Skin of body (tissue), 2 donors: ENCODE data around the gene SNAI1. TPM values are rescaled to one million over a fixed set of nuclear protein-coding genes. Genes with fewer than 3 reads are reported as not detected.
A peak's percentile ranks its signal among the peaks of the same experiment; 100 is the strongest.

Experiments used
- DNase-seq: peaks from one replicate; lab custom pipeline; 2025; lab: John Stamatoyannopoulos, UW
- total RNA-seq: library from RNA; depleted of rRNA; stranded (reverse); fragments of >200 nt; gene quantifications from one replicate; pipeline ENCODE4 v1.2.3, GENCODE V29; 2014

Gene SNAI1
- total RNA-seq, 1 donor from 2014 or later: 0.59 TPM

DNA sequence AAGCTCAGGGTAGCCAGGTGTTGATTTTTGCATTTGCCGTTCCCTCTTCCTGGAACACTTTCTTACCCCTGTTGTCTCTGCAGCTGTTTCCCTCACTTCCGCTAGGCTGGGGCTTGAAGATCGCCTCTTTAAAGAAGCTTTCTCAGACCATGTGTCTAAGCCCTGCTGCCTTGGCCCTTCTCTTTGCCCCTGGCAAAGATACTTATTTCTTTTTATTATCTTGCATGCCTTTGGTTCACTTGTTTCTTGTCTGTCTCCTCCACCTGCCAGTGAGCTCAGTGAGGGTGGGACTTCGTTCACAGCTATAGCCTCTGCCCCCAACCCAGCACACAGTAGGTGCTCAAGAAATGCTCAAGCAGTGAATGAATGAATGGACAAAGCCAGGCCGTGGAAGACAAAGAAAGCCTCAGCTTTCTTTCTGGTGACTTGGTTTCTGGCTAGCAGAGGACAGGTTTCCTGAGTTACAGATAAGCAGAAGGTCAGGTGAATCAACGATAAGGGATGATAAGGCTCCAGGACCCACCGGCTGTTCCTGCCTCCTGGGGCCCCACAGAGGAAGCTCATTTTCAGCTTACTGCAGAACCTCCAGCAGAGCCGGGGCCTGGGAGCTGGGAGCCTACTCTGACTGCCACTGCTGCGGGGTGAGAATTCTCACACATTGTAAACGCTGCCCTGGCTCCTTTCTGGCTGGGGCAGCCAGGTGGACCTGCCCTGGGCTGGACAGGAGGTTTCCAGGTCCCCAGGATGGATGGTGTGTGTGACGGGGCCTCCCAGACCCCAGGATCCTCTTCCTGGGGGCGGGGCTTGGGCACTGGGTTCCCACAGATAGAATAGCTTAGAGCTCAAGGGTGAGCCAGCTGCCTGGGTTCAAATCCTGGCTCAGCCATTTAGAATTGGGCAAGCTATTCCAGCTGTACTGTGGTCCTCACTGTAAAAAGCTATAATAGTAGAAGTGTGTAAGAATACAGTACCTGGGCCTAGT lies 29.8 kb downstream of the SNAI1 start:
- no peak for DNase-seq

DNA sequence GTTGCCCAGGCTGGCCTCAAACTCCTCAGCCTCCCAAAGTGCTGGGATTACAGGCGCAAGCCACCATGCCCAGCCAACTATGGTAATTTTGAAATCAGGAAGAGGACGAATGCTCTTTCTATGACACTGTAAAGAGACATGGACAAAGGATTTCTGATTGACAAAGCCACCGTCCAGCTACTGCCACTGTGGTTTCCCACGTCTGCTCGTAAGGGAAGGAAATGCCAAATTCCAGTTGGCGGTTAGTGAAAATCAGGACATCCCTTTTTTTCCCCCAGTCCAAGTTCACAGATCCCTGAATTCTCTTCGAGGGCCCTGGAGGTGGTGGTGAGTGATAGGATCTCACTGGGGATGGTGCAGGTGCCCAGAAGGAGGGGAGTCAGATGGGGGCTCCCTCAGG lies 31.2 kb downstream of the SNAI1 start:
- DNase-seq: no peak

DNA sequence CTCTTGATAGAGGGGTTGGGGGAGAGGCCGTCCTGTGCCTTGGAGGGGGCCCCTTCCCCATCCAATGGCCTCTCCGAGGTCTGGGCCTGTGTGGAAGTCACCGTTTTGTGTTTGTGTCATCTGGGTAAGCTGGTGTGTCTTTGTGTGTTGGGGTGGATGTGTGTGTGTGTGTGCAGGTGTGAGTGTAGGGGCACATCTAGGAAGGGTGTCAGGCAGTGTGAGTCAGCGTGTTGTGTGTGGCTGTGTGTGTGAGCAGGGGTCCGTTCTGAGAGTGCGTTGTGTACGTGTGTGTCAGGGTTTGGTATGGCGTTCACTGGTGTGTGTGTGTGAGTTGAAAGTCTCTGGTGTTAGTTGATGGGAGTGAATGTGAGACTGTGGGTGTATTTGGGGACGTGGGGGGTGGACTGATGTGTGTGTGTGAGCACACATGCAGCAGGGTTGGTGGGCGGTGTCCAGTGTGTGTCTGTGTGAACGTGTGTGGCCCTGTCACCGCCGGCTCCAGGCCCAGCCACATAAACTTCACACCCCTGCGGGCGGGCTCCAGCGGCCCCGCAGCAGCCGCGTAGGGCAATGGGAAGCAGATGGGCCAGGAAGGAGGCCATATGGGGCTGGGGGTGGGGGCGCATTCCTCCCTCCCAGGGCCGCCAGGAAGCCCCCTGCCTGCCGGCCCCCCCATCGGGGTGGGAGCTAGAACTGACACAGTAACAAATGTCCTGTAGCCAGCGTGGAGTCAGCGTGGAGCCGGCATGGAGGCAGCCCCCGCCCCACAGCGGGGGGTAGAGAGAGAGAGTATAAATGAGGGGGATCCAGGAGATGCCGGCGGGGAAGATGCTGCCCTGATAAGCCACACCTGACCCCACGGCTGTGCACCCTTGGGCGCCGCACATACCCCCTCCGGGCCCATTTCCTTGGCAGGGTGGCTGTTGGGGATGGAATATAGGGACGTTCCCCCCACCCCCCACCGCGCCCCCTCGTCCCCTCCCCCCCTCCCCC lies 32.1 kb downstream of the SNAI1 start:
- peak; percentile 67 for DNase-seq

DNA sequence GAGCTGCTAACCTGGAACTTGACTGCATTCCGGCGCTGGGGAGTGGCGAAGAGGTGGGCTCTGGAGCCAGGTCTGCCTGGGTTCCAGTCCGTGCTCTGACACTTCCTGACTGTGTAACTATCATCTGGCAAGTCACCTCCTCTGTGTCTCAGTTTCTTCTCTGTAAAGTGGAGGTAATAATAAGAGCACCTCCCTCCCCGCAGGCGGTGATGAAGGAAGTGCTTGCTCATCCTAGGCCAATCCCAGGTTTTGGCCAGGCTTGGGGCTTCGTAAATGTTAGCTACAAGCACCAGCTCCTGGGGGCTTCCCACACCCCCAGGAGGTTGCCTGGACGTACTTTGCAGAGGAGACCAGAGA lies 32.8 kb downstream of the SNAI1 start:
- DNase-seq: no peak

DNA sequence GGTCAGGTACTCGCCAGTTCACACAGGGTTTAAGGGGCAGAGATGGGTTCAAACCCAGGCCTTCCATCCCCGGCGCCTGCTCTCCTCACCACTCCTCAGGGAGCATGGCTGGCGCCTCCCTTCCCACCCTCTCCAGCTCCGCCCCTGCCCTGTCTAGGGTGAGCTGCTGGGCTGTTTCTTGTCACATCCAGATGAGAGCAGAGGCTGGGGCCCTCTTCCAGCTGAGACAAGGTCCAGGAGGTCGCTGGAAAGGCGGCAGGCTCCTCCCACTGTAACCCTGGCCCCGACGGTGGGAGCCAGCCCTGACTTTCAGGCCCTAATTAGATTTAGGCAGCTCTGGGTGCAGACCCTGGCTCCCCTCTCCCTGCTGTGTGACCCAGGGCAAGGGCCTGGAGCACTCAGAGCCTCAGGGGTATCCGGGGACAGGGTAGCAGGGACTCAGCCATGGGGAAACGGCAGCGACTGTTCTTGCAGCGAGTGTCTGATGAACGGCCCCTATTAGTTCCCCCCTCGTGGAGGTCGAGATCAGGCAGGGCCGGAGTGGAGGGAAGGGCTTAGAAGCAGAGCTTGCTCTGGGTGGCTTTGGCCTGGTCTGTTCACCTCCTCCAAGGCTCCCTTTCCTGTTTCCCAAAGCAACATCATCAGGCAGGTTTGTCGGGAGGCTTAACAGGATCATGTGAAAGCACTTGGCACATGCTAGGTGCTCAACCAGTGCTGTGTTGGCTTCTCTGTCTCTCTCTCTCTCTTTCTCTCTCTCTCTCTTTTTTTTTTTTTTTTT lies 33.4 kb downstream of the SNAI1 start:
- DNase-seq: no peak

GRCh38 chr20:50017160-50017559 lies 34.4 kb downstream of the SNAI1 start:
- no peak for DNase-seq

- no peak for DNase-seq
Measured at GRCh38 chr20:50017576-50018248, 34.9 kb downstream of the SNAI1 start.

DNA sequence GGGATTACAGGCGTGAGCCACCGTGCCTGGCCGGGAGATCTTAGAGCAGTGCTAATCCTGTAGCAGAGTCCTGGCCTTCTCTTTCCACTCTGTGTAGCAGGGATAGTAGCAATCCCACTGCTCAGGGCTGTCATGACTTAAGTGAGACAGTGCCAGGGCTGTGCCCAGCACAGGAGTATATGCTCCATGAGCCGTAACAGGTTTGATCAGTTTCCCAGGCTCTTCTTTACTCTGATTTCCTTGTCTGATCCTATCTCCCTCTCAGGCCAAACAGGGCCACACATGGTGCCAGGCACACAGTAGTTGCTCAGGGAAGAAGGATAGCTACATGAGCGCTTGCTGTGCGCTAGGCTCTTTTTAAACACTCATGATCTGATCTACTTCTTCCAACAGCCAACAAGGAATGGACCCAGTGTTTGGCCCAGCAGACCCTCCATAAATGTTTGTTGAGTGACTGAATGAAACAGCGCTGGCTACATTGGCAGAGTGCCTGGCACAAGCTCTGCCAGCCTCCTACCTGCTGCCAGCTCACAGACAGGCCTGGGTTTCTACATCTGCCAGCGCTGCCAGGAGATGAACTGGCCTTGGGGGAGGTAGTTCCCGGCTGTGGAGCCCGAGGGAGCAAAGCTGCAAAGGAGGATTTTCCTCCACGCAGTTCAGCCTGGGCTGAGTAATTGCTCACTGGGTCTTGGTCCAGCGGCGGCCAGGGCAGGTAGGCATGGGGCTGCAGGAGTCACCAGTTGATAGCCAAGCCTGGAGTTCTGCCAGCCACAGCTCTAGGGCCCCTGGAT lies 36.9 kb downstream of the SNAI1 start:
- DNase-seq: no peak

DNA sequence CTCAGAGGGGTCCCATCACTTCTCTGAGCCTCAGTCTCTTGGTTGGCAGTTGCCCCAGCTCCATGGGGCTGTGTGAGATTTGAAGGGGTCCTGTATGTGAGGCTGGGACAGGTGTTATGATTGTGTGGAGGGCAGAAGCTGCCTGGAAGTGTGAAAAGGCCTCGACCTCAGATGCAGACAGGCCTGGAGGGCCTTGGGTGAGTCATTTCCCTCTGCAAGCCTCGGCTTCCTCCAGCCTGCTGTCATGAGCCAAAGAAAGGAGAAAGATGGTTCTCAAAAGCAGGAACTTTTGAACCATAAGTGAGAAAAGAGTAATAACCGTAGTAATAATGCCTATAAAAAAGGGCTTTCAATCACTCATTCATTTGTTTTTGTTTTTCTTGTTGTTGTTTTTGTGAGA lies 37.5 kb downstream of the SNAI1 start:
- no peak for DNase-seq

DNA sequence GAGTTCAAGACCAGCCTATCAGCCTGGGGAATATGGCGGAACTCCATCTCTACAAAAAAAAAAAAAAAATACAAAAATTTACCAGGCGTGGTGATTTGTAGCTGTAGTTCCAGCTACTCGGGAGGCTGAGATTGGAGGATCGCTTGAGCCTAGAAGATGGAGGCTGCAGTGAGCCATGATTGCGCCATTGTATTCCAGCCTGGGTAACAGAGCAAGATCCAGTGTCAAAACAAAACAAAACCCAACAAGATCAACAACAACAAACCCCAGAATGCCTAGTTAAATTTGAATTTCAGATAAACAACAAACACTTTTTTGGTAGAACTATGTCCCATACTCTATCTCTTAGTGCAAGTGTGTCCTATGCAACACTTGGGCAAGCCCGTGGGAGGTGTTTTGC lies 39.9 kb downstream of the SNAI1 start:
- DNase-seq: no peak

GRCh38 chr20:50023116-50023805 lies 40.5 kb downstream of the SNAI1 start:
- DNase-seq: no peak

DNA sequence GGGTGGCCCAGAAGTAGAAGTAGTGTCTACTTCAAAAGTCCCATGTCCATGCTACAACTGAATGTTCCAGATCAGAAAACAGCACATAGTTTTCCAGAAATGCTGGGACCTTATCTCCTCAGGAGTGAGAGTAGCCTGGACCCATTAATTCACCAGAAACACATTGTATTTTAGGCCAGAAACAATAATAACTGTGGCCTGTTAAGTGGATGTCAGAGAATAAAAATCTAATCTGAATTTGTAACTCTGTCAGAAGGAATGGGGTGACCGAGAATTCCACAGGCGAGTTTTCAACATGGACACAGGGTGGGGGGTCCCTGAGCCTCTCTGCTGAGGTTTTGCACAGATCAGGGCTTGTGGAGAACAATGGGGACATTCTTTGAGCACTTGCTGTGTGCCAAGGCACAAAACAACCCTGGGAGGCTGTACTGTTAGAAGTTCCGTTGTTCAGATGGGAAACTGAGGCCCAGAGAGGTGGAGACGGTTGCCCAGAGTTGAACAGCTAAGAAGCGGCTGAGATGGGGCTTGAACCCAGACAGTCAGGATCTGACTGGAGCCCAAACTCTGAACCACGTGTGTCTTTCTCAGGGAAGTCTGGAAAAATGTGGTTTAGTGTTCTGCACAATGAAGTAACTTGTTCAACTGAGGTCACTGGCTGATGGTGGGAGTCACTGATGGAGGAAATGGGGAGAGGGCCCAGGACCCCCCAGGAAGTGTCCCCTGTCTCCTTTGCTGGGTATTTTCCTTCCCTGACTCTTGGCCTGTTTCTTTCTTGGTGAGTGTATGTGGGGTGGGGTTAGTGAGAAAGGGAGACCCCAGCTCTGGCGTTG lies 44.2 kb downstream of the SNAI1 start:
- DNase-seq: no peak

DNA sequence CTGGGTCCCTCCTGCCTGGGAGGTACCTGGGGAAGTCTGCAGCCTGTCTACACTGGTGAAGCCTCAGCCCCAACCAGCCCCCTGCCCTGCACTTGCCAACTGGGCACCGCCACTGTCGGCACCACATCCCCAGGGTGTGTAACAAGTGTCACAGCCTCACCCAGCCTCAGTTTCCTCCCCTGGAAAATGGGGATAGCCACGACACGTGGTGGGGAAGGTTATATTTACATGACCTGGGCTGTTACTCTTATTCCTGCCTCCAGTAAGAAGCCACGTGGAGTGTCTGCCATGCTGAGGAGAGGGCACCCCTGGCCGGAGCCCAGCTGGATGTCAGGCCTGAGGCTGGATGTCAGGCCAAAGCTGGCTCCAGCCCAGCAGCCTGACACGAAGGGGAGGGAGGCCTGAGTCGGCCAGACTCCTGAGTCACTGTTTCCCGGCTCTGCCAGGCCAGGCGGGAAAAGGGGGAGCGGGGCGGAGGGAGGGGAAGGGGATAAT lies 44.9 kb downstream of the SNAI1 start:
- DNase-seq: no peak

DNA sequence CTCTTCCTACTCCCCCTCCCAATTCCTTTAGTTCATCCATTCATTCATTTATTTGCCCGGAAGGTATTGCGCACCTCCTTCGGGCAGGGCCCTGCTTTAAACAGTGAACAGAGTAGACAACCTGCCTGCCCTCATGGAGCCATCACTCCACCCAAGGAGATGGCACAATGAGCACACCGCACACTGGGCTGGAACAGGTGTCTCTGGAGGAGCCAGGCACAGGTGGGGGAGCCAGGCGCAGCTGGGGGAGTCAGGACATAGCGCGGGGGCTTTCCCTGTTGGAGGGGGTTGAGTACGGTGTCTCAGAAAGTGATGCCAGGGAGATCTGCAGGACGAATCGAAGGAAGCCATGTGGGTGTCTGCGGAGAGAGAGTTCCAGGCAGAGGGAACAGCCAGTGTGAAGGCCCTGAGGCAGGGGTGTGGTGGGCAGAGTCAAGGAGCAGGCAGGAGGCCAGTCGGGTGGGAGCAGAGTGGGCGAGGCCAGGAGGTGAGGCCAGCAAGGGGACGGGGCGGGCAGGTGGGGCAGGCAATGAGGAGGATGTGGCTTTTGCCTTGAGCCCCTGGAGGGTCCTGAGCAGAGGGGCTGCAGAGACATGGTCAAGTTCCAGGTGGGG lies 46.4 kb downstream of the SNAI1 start:
- no peak for DNase-seq

GRCh38 chr20:50029697-50030461 lies 47.1 kb downstream of the SNAI1 start:
- no peak for DNase-seq

DNA sequence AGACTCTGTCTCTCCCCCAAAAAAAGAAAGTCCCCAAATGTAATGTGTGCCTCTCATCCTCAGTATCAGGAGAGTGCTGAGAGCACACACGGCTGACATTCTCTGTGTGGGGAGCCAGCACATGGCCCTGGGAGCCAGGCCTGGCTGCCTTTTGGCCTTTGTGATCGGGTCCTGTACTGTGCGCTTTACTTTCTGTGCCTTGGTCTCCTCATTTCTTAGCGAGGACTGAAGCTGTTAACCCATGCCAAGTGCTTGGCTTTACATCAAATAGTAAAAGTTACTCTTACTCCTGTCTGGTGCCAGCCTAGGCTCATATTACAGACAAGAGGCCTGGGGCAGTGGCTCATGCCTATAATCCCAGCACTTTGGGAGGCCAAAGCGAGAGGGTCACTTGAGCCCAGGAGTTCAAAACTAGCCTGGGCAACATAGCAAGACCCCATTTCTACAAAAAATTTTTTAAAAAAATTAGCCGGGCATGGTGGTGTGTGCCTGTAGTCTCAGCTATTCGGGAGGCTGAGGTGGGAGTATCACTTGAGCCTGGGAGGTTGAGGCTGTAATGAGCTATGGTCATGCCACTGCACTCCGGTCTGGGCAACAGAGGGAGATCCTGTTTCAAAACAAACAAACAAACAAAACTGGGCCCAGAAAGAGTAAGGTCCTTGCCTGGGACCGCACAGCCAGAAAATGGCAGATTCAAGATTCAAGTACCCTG lies 50.3 kb downstream of the SNAI1 start:
- no peak for DNase-seq
